Activated CD4-positive, CD25-positive, alpha-beta regulatory T cell treated with anti-CD3 and anti-CD28 coated beads, Interleukin-2, amount 50 U/mL, for 16 hours (primary cell): ENCODE results near the gene ATP10D.

ENCODE experiments used
- DNase-seq: peaks from one replicate; pipeline ENCODE4 v3.0.0-alpha.2; 2020; ENCODE audit warnings: low read depth, low spot score

The ATP10D gene

DNA sequence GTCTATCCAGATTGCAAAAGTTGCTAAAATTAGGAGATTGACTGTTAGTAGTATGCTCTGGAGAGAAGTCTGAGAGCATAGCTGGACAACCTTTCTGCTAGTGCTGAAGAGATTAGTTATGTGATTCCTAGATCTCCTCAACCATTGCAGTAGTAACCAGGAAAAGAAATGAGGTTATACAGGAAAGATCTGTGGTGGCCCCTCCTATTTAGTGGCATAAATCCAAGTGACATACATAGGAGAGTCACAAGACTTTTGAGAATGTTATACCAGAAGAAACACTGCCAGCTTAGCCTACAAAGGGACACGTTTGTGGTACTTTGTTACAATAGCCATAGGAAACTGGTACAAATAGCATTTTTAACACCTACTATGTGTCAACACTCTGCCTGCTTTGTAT is 105.2 kb downstream of the ATP10D start:
- no peak for DNase-seq

DNA sequence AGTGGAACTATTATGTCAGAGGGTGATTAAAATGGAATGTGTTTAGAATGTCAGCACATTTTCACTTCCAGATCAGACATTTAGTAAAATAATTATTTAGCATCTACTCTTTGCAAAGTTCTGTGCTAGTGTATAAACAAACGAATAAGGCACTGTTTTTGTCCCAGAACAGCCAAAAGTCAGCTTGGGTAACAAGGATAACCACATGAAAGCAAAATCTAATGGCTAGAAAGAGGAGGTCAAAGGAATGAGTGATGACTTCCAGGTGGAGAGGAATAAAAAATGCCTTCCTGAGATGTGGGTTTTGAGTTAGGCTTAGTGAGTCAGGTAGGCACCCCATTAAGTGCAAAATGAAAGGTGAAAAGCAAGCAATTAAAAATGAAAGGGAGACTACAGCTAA is 112.6 kb downstream of the ATP10D start:
- DNase-seq = no peak

GRCh38 chr4:47598320-47598719 is 113.2 kb downstream of the ATP10D start:
- DNase-seq = no peak

GRCh38 chr4:47598896-47599295 is 113.8 kb downstream of the ATP10D start:
- no peak for DNase-seq

DNA sequence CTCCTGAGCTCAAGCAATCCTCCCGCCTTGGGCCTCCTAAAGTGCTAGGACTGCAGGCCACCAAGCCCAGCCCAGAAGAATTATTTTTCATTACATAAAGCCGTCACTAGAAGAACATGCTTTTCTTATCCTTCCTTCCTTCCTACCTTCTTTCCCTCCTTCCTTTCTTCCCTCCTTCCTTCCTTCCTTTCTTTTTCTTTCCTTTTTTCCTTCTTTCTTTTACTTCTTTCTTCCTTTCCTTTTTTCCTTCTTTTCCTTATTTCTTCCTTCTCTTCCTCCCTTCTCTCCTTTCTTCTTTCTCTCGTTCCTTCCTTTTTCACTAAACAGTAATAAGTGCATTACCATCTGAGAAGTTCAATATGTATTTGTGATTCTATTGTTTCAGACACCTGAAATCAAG is 121.4 kb downstream of the ATP10D start:
- DNase-seq = no peak

- DNase-seq = no peak
Observed at GRCh38 chr4:47612116-47613023, 127.3 kb downstream of the ATP10D start.

DNA sequence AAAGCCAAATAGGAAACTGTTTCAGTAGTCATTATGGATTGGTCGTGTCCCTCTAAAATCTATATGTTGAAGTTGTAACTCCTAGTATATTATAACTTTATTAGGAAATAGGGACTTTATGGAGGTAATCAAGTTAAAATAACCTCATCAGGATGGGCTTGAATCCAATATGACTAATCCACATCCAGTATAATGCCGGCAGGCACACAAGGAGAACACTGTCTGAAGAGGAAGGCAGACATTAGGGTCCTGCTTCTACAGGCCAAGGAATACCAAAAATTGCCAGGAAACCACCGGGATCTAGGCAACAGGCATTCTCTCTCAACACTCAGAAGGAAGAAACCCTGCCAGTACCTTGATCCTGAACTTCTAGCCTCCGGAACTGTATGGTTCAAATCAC is 130.3 kb downstream of the ATP10D start:
- no peak for DNase-seq

DNA sequence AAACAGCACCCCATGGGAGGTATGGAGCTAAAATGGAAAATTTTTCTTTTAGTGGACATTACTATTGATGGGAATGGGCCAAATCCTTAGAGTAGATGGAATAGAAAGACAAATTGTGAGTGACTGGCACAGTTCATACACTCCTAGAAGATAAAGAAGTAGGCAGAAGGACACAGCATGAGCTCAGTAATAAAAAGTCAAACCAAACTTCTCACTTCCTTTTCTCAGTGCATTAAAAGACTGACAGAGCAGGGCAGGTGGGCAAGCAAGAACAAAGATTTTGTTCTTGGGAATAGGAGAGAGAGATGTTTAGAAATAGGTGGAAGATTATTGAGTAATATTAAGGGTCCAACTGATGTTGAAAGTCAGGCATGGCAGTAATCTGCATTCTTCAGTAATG is 132.5 kb downstream of the ATP10D start:
- no peak for DNase-seq

DNA sequence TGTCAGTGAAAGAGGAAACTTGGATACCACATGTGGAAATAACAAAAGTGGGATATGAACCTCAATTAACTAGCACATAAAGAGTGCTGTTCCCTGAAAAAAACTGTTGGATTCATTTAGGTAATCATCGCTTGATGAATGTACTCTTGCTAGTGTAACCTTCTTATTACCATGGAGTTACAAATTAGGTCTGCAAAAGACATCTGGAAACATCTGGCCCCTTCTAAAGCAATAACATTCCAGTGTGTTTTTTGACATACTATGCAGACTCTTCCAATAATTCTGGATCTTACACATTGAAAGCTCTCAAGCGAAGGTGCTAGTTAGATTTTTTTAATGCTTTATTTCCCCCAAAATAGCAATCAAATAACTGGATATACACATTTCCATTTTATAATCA is 134.6 kb downstream of the ATP10D start:
- no peak for DNase-seq

DNA sequence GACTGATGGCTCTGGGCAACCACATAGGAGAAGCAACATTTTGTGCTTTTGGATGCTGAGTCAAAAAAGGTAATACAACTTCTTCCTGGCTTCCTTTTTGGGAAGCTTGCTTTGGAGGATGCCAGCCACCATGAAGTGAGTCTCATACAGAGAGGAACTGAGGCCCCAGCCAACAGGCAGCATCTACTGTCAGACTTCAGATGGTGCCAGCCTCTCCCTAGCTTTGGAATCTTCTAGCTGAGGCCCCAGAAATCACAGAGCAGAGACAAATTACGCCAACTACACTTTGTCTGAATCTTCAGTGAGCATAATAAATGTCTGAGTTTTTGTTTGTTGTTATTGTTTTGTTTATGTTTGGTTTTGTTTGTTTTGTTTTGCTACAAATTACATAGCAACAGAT is 136.1 kb downstream of the ATP10D start:
- DNase-seq = no peak

DNA sequence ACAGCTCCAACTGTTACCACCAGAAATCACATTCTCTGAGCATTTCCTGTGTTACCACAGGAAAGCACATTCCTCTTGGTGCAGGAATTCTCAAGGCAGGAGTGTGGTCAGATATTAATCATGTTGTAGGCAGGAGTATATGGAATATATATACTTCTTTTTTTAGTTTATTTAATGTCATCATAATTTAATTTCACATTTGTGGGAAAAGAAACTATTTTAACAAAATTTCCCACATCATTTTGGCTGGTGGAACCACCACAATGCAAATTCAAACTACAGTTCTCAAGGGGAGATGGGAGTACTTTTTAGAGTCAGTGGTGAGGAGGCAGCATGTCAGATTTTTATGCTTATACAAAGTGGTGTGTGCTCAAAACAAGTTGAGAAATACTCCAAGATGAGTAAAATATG is 139.0 kb downstream of the ATP10D start:
- DNase-seq = no peak

DNA sequence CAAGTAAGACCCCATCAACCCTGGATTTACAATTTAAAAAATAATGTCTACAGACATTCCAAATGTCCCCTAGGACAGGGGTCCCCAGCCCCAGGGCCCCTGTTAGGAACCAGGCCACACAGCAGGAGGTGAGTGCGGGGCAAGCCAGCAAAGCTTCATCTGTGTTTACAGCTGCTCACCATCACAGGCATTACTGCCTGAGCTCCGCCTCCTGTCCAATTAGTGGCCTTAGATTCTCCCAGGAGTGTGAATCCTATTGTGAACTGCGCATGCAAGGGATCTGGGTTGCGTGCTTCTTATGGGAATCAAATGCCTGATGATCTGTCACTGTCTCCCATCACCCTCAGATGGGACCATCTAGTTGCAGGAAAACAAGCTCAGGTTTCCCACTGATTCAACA is 146.1 kb downstream of the ATP10D start:
- DNase-seq = no peak

DNA sequence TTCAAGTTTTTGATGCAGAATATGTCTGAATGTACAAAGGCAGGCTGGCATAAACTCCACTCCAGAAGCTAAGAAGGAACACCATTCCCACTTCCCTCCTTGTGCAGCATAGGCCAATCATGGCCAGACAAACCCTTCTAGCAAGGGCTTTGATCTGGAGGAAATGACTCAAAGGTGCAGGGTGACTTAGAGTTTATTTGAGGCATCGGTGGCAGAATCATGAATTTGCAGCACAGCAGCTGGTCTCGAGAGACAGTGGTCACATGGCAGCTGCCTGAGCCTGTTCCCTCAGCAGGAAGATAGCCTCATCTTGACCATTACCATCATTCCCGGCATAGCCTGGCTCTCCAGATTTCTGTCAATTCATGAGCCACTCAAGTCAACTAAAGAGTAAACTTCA is 154.5 kb downstream of the ATP10D start:
- no peak for DNase-seq

DNA sequence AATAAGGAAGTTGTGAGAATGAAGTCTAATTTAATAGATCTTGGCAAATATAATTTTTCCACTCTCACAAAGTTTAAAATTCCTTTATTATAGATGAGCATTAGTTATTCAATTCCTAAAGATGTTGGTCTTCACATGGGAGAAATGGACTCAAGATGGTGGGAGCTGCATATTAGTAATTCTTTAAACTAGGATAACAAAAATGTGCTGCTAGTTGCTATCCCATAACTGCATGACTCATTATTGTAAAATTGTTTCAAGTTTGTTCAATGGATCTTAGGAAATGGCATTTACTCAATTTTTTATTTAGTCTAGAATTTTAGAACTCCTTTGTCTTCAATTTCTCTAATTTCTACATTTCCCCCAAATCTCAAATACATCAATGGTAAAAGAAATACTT is 155.8 kb downstream of the ATP10D start:
- no peak for DNase-seq

GRCh38 chr4:47641755-47642154 is 156.7 kb downstream of the ATP10D start:
- DNase-seq = no peak

DNA sequence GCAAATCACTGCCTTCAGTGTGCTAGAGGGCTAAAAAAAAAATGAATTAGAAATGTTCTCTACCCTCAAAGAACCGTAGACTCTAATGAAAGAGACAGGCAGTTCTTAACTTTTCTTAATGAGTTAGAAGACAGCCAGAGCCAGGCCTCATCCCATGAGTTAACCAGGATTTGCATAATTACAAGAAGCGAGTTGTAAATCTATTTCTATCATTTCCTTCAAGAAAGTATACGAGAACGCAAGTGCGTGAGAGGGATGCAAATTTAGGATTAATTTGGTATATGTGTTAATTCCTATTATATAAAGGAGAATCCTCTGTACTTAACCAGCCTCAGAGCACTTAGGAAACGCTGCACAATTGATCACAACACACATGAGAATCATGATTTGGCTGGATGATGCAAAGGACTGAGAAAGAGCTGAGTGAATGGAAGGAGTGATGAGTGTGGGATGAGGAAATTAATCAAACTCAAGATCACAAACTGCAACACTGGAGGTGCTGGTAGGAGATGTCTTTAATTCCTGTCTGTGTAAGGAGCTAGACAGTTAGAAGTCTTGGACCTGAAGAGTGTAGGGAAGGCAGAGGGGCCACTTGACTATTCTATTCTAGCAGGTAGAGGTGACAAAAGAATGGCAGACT is 157.2 kb downstream of the ATP10D start:
- DNase-seq = no peak
